ENCODE results near the gene CLMP. TPM values are rescaled to one million over a fixed set of nuclear protein-coding genes. Genes with fewer than 3 reads are reported as not detected.

CLMP gene
- total and polyA plus RNA-seq, 2 donors (not counting 1 experiment from before 2014, with no cell fraction given), result 0.01 TPM; not detected in 1

DNA sequence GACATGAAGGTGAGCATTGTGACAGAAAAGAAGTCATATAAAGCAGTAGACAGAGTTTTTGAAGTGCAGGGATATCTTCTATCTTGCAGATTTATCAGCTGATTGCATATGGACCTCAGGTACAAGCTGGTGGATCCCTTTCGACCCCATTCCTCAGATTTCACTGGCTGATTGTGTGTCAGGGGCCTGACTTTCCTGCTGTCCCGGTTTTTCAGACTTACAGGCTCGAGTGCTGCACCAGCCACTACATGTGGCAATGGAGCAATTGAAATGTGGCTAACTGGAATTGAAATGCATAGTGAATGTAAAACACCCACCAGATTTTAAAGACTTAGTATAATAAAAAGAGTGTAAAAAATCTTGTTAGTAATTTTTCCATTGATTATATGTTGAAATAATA is 50.3 kb downstream of the CLMP start:
- Mint-ChIP-seq H3K9me3 (ENCODE audit: insufficient read depth) (no peaks in the 10 kb centered on the region), H3K4me3 (no peak overlapping the region), H3K27ac (no peak overlapping the region), H3K27me3 (peaks cover 19% of the 10 kb centered on the region), H3K4me1 (no peaks in the 10 kb centered on the region)
- H3K4me3 ChIP-seq (ENCODE audit: control extremely low read depth in 1 of 5, extremely low read depth in 1 of 5, insufficient read depth in 1 of 5, low read depth in 2 of 5, low read length in 4 of 5), result no peak overlapping the region
- intact Hi-C loops (cut with micrococcal nuclease), result no loop called here
- no peaks in the 10 kb centered on the region for H3K79me2 ChIP-seq (ENCODE audit: control insufficient read depth, insufficient read depth, low read length)
- no peaks in the 10 kb centered on the region for H3K4me1 ChIP-seq (ENCODE audit: control insufficient read depth in 2 of 2, insufficient read depth in 2 of 2, low read length in 2 of 2)
- CTCF ChIA-PET, result no interaction called here
- no peaks in the 10 kb centered on the region for H3K9me3 ChIP-seq (ENCODE audit: control extremely low read depth in 1 of 3, control insufficient read depth in 2 of 3, insufficient read depth in 1 of 3, low read length in 2 of 3)
- no peaks in the 10 kb centered on the region for H3K27me3 ChIP-seq (replicated peaks in 1 of 4; ENCODE audit: control extremely low read depth in 1 of 4, control insufficient read depth in 3 of 4, insufficient read depth in 4 of 4, low read length in 3 of 4)
- no peak overlapping the region for H2AFZ ChIP-seq (ENCODE audit: insufficient read depth, low read depth, low read length, poor library complexity, severe bottlenecking)
- TF ChIP-seq, protein P1, sequence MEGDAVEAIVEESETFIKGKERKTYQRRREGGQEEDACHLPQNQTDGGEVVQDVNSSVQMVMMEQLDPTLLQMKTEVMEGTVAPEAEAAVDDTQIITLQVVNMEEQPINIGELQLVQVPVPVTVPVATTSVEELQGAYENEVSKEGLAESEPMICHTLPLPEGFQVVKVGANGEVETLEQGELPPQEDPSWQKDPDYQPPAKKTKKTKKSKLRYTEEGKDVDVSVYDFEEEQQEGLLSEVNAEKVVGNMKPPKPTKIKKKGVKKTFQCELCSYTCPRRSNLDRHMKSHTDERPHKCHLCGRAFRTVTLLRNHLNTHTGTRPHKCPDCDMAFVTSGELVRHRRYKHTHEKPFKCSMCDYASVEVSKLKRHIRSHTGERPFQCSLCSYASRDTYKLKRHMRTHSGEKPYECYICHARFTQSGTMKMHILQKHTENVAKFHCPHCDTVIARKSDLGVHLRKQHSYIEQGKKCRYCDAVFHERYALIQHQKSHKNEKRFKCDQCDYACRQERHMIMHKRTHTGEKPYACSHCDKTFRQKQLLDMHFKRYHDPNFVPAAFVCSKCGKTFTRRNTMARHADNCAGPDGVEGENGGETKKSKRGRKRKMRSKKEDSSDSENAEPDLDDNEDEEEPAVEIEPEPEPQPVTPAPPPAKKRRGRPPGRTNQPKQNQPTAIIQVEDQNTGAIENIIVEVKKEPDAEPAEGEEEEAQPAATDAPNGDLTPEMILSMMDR (IDR thresholded peaks at IDR 0.05), result no peak
- TF ChIP-seq EZH2 (IDR thresholded peaks at IDR 0.05; ENCODE audit: borderline replicate concordance, insufficient read depth, low read depth, low read length, poor library complexity, severe bottlenecking), result no peak
- DNase-seq, result no peak
- H3K9ac ChIP-seq (ENCODE audit: low read length), result no peak overlapping the region
- H3K4me2 ChIP-seq (replicated peaks; ENCODE audit: low read depth, low read length, poor library complexity, severe bottlenecking), result no peak overlapping the region
- 100% methylated on average over 1 of the region's 3 CpGs for WGBS (ENCODE audit: insufficient coverage)
- POLR2A ChIA-PET, result no interaction called here
- ATAC-seq (ENCODE audit: low read depth), result no peak
- H3K36me3 ChIP-seq (replicated peaks in 1 of 2; ENCODE audit: control extremely low read depth in 1 of 2, control insufficient read depth in 1 of 2, extremely low read depth in 1 of 2, insufficient read depth in 2 of 2, low read length in 1 of 2), result no peaks in the 10 kb centered on the region
- H4K20me1 ChIP-seq (ENCODE audit: control insufficient read depth, insufficient read depth, low read length, poor library complexity, severe bottlenecking), result no peaks in the 10 kb centered on the region
- no peak overlapping the region for H3K27ac ChIP-seq (ENCODE audit: low read length in 2 of 2)

DNA sequence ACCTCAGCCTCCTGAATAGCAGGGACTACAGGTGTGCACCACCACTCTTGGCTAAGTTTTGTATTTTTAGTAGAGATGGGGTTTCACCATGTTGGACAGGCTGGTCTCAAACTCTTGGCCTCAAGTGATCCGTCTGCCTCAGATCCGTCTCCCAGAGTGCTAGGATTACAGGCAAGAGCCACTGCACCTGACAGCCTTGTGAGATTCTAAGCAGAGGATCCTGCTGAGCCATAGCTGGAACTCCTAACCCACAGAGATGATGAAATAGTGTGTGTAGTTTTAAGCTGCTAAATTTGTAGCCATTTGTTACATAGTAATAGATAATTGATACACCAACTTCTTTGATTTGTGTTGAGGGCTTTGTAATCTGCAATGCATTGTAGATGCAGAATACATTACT is 51.1 kb downstream of the CLMP start:
- TF ChIP-seq, protein P1 (IDR thresholded peaks at IDR 0.05), result no peak
- TF ChIP-seq EZH2 (IDR thresholded peaks at IDR 0.05; ENCODE audit: borderline replicate concordance, insufficient read depth, low read depth, low read length, poor library complexity, severe bottlenecking), result no peak
- Histone ChIP-seq H3K9me3 (ENCODE audit: control extremely low read depth in 1 of 3, control insufficient read depth in 2 of 3, insufficient read depth in 1 of 3, low read length in 2 of 3) (no peaks in the 10 kb centered on the region), H3K4me2 (replicated peaks; ENCODE audit: low read depth, low read length, poor library complexity, severe bottlenecking) (no peak overlapping the region), H3K9ac (ENCODE audit: low read length) (no peak overlapping the region), H4K20me1 (ENCODE audit: control insufficient read depth, insufficient read depth, low read length, poor library complexity, severe bottlenecking) (no peaks in the 10 kb centered on the region), H3K27me3 (replicated peaks in 1 of 4; ENCODE audit: control extremely low read depth in 1 of 4, control insufficient read depth in 3 of 4, insufficient read depth in 4 of 4, low read length in 3 of 4) (no peaks in the 10 kb centered on the region), H3K4me3 (ENCODE audit: control extremely low read depth in 1 of 5, extremely low read depth in 1 of 5, insufficient read depth in 1 of 5, low read depth in 2 of 5, low read length in 4 of 5) (no peak overlapping the region), H3K4me1 (ENCODE audit: control insufficient read depth in 2 of 2, insufficient read depth in 2 of 2, low read length in 2 of 2) (no peaks in the 10 kb centered on the region), H2AFZ (ENCODE audit: insufficient read depth, low read depth, low read length, poor library complexity, severe bottlenecking) (no peak overlapping the region), H3K36me3 (replicated peaks in 1 of 2; ENCODE audit: control extremely low read depth in 1 of 2, control insufficient read depth in 1 of 2, extremely low read depth in 1 of 2, insufficient read depth in 2 of 2, low read length in 1 of 2) (no peaks in the 10 kb centered on the region), H3K27ac (ENCODE audit: low read length in 2 of 2) (no peak overlapping the region), H3K79me2 (ENCODE audit: control insufficient read depth, insufficient read depth, low read length) (no peaks in the 10 kb centered on the region)
- 96% methylated on average over 2 of the region's 2 CpGs for WGBS (ENCODE audit: insufficient coverage)
- ChIA-PET CTCF (no interaction called here), POLR2A (interaction anchor here (0.6 kb wide), 1 partner anchor 36 kb away, joined by 4 read pairs; no protein-coding TSS in a partner anchor)
- ATAC-seq (ENCODE audit: low read depth), result no peak
- Mint-ChIP-seq H3K4me3 (no peak overlapping the region), H3K9me3 (ENCODE audit: insufficient read depth) (no peaks in the 10 kb centered on the region), H3K27ac (no peak overlapping the region), H3K4me1 (no peaks in the 10 kb centered on the region), H3K27me3 (peaks cover 19% of the 10 kb centered on the region)
- intact Hi-C loops (cut with micrococcal nuclease), result no loop called here
- DNase-seq, result no peak

All from B cell (primary cell).